ENCODE results near the gene TAS2R7.

DNA sequence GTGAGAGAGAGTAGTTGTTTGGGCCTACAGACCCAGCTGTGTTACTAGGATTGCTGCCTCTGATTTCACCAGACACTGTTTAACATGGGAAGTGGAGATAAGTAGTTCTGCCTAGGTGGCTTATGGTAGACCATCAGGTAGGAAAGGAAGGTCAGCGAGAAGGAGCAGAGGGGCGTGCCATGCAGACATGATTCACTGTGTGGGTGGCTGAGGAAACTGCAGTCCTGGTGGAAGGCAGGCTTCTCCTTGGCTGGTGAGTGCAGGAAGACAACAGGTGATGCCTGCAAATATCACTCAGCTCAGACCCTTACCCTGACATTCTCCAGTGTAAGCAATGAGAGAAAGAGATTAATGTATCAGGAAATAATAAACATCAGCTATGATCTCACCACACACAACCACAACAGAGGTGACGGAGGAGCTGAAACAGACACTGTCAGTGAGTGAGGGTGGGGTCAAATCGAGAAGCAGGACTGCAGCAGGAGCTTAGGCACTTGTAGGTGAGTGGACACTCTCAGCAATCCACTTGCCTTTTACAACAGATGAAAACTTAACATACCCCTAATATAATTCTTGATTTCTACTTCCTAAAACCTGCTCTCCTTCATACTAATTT, 48.9 kb upstream of the TAS2R7 start:
- TF ChIP-seq SALL2 (tag by site-specific recombination; IDR thresholded peaks at IDR 0.05; ENCODE audit: borderline replicate concordance) (no peak), ZNF239 (tag by site-specific recombination; IDR thresholded peaks at IDR 0.05) (no peak), ZNF777 (tag by site-specific recombination; IDR thresholded peaks at IDR 0.05; ENCODE audit: borderline replicate concordance) (no peak), ZNF768 (tag by site-specific recombination; IDR thresholded peaks at IDR 0.05) (no peak)
- TF ChIP-seq, protein P1, sequence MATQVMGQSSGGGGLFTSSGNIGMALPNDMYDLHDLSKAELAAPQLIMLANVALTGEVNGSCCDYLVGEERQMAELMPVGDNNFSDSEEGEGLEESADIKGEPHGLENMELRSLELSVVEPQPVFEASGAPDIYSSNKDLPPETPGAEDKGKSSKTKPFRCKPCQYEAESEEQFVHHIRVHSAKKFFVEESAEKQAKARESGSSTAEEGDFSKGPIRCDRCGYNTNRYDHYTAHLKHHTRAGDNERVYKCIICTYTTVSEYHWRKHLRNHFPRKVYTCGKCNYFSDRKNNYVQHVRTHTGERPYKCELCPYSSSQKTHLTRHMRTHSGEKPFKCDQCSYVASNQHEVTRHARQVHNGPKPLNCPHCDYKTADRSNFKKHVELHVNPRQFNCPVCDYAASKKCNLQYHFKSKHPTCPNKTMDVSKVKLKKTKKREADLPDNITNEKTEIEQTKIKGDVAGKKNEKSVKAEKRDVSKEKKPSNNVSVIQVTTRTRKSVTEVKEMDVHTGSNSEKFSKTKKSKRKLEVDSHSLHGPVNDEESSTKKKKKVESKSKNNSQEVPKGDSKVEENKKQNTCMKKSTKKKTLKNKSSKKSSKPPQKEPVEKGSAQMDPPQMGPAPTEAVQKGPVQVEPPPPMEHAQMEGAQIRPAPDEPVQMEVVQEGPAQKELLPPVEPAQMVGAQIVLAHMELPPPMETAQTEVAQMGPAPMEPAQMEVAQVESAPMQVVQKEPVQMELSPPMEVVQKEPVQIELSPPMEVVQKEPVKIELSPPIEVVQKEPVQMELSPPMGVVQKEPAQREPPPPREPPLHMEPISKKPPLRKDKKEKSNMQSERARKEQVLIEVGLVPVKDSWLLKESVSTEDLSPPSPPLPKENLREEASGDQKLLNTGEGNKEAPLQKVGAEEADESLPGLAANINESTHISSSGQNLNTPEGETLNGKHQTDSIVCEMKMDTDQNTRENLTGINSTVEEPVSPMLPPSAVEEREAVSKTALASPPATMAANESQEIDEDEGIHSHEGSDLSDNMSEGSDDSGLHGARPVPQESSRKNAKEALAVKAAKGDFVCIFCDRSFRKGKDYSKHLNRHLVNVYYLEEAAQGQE (tag by site-specific recombination; IDR thresholded peaks at IDR 0.05): no peak
- TF ChIP-seq, protein P2, sequence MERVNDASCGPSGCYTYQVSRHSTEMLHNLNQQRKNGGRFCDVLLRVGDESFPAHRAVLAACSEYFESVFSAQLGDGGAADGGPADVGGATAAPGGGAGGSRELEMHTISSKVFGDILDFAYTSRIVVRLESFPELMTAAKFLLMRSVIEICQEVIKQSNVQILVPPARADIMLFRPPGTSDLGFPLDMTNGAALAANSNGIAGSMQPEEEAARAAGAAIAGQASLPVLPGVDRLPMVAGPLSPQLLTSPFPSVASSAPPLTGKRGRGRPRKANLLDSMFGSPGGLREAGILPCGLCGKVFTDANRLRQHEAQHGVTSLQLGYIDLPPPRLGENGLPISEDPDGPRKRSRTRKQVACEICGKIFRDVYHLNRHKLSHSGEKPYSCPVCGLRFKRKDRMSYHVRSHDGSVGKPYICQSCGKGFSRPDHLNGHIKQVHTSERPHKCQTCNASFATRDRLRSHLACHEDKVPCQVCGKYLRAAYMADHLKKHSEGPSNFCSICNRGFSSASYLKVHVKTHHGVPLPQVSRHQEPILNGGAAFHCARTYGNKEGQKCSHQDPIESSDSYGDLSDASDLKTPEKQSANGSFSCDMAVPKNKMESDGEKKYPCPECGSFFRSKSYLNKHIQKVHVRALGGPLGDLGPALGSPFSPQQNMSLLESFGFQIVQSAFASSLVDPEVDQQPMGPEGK (tag by site-specific recombination; IDR thresholded peaks at IDR 0.05): no peak
- TF ChIP-seq, protein P3, sequence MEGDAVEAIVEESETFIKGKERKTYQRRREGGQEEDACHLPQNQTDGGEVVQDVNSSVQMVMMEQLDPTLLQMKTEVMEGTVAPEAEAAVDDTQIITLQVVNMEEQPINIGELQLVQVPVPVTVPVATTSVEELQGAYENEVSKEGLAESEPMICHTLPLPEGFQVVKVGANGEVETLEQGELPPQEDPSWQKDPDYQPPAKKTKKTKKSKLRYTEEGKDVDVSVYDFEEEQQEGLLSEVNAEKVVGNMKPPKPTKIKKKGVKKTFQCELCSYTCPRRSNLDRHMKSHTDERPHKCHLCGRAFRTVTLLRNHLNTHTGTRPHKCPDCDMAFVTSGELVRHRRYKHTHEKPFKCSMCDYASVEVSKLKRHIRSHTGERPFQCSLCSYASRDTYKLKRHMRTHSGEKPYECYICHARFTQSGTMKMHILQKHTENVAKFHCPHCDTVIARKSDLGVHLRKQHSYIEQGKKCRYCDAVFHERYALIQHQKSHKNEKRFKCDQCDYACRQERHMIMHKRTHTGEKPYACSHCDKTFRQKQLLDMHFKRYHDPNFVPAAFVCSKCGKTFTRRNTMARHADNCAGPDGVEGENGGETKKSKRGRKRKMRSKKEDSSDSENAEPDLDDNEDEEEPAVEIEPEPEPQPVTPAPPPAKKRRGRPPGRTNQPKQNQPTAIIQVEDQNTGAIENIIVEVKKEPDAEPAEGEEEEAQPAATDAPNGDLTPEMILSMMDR (tag by site-specific recombination; IDR thresholded peaks at IDR 0.05): no peak
